Effector CD8-positive, alpha-beta T cell (primary cell): ENCODE data around the gene SH3BGRL3.
"Not testable (repeated sequence)": the region's sequence is repeated elsewhere in the genome, so short reads cannot be mapped to it uniquely, and the experiment has no call there.

Experiments used
- DNase-seq: peaks from one replicate; lab custom pipeline; 2025; lab: John Stamatoyannopoulos, UW
- total RNA-seq, 4 experiments: gene quantifications; one replicate each; lab custom pipeline; 2026; lab: John Stamatoyannopoulos, UW

The SH3BGRL3 gene
- 213 to 268 (median 256) reads per million in 4 experiments for total RNA-seq

DNA sequence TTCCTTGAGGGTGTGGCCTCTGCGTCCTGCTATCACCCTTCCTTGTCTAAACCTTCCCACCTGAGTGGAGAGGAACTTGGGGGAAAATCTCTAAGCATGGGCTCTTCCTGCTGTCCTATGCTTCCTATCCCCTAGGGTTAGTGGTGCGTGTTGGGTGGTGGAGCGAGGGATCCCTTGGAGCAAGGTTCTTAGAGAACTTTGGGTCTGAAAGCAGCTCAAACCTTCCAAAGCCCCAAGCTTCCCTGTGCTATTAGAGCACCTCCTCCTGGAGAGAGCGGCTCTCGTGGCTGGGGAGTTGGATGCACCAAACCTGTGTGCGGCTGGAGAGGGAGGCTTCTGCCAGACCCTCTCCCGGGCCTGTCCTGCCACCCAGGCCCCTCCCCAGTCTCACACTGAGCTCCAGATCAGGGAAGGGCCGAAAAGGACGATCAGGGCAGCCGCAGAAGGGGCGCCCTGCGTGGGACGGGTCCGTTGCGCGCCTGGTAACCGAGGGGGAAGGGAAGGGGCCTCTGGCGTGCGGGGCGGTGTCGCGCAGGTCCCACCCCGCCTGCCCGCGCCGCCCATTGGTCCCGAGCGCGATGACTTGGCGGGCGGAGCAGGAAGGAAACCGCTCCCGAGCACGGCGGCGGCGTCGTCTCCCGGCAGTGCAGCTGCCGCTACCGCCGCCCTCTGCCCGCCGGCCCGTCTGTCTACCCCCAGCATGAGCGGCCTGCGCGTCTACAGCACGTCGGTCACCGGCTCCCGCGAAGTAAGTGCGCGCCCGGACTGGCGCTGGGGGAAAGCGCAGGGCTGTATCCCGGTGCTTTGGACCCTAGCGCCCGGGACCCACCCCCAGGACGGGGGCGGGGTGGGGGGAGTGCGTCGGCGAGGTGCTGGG is at the start of gene SH3BGRL3:
Gene SH3BGRL3, plus strand, starts transcription at position 631 of the 877 bp plus-strand sequence. Its CDS starts 70 bp downstream, at position 701.
- DNase-seq = peak; percentile 72

GRCh38 chr1:26230682-26231081 is 49.2 kb upstream of the SH3BGRL3 start:
- DNase-seq = not testable (repeated sequence)

GRCh38 chr1:26233903-26234643 is 45.8 kb upstream of the SH3BGRL3 start, which contains the start of gene CEP85:
Gene CEP85 (plus strand): TSS chr1:26234200. CDS start chr1:26239784, 5,584 bp downstream.
- peak; percentile 97 for DNase-seq

- no peak for DNase-seq
Observed at GRCh38 chr1:26234644-26235370, 45.1 kb upstream of the SH3BGRL3 start.

DNA sequence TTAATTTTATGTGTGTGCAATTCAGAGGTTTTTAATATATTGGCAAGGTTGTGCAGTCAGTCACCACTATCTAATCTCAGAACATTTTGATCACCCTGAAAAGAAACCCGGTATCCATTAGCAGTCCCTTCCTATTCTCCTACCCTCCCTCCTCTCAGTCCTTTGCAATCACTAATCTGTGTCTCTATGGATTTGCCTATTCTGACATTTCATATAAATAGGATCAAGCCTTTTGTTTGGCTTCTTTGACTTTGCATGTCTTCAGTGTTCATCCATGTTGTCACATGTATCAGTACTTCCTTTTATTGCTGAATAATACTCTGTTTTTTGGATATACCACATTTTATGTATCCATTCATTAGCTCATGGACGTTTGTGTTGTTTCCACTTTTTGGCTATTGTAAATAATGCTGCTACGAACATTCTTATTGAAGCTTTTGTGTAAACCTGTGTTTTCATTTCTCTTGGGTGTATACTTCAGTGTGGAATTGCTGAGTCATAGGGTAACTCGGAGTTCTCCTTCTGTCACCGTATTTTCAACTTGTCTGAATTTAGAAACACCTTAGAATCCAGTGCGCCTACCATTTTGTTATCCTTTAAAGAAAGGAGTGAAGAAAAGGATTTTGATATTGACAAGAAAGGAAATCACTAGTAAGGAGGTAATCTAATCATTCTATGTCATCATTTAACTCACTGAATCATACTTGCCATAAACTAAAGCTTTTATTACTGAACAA is 42.5 kb upstream of the SH3BGRL3 start:
- no peak for DNase-seq

- DNase-seq = no peak
Observed at GRCh38 chr1:26239936-26240335, 40.0 kb upstream of the SH3BGRL3 start.

GRCh38 chr1:26252718-26253117 is 27.2 kb upstream of the SH3BGRL3 start:
- DNase-seq = no peak

- DNase-seq = no peak
Observed at GRCh38 chr1:26254404-26254803, 25.5 kb upstream of the SH3BGRL3 start.

DNA sequence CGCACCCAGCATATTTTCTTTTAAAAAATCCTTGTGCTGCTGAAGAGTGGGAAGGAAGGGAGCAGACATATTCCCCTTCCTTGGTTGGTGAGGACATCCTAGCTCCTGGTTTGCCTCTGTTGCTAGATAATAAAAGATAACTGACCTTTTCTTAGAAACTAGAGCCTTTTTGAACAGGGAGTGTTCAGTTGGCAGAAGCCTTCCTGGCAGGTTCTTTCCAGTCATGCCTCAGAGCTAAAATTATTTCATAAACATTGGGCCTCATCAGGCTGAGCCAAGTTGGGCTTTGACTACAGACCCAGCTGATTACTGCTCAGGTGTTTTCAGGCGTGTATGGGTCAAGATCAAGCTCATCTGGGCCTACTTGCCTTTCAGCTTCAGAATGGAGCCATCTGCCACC is 22.7 kb upstream of the SH3BGRL3 start:
- no peak for DNase-seq

- DNase-seq = no peak
Observed at GRCh38 chr1:26259005-26259404, 20.9 kb upstream of the SH3BGRL3 start.

GRCh38 chr1:26259578-26259977 is 20.3 kb upstream of the SH3BGRL3 start:
- no peak for DNase-seq

- no peak for DNase-seq
Observed at GRCh38 chr1:26263212-26263611, 16.7 kb upstream of the SH3BGRL3 start.

GRCh38 chr1:26265405-26265804 is 14.5 kb upstream of the SH3BGRL3 start:
- DNase-seq = no peak

DNA sequence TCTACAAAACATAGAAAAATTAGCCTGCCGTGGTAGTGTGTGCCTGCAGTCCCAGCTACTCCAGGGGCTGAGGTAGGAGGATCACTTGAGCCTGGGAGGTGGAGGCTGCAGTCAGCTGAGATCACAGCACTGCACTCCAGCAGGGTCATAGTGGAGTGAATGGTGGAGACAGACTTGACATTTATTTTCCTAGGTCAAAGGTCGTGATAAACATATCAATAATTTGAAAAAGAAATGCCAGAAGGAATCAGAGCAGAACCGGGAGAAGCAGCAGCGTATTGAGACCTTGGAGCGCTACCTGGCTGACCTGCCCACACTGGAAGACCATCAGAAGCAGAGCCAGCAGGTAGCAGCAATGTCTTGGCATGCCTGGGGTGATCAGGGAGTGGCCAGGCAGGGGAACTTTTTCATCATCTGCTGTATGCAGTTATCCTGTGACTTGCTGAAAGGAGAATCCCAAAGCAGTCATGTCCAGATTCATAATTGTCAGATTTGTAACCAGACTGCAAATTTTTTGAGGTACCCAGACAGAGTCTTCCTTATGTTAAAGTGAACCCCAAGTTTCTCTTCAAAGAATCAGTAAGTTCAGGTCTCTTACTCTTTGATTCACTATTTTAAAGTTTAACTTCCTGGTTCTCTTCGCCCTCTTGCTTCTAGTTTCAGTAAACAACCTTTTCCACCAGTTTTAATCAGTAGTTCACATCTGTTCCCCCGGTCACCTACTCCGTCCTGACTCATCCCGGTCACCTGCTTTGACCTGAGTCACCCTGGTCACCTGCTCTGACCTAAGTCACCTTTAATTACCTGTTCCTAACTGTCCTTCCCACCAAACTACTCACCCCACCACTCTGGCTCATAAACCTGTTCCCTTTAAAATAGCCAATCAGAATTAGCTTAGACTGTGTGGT is 11.3 kb upstream of the SH3BGRL3 start:
- DNase-seq = no peak

DNA sequence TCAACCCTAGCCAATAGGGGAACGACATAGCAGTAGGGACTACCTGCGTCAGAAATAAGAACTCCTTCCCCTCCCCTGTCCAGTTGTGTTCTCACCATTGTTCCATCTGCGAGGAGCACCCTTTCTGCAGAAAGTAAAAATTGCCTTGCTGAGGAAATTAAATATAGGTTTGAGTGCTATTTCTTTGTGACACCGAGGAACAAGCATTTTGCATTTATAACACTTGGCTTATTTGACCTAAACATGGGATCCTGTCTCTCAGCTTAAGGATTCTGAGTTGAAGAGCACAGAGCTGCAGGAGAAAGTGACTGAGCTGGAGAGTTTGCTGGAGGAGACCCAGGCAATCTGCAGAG is 10.7 kb upstream of the SH3BGRL3 start:
- DNase-seq = no peak

- no peak for DNase-seq
Observed at GRCh38 chr1:26274801-26275425, 5.0 kb upstream of the SH3BGRL3 start.

DNA sequence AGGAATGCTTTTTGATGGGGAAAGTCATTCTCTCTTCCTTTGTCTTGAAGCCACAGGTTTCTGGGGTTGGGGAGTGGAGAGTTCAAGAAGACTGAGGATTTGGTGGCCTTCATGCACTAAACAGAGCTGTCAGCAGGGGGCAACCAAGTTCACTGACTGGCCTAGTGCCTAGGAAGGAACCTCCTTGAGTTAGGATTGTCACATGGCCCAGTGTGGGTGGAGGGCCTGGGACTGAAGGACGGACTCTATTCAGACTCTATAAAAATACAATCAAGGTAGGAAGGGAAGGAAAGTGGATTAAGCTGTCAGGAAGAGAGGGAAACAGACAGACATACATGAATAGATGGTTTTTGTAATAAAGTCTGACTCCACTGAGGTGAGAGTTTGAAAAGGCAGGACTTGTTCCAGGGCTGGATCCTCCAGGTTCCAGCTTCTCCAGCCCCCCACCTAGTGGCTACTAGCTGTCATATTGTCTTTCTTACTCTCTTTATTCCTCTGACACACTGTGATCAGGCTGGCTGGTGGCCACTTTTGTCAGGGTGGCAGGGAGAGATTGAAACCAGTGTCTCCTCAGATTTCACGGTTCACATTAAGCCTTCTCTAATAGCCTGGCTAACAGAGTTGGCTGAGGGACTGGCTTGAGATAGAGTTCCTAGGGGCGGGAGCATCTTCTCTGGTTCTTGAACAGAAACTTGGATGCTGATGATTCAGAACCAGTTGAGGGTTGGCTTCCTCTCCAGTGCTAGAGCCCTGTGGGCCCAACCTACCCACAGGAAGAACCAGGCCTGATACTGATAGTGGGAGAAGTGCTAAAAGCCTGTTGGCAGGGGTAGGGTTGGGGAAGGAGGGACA is 4.1 kb upstream of the SH3BGRL3 start:
- peak; percentile 72 for DNase-seq

DNA sequence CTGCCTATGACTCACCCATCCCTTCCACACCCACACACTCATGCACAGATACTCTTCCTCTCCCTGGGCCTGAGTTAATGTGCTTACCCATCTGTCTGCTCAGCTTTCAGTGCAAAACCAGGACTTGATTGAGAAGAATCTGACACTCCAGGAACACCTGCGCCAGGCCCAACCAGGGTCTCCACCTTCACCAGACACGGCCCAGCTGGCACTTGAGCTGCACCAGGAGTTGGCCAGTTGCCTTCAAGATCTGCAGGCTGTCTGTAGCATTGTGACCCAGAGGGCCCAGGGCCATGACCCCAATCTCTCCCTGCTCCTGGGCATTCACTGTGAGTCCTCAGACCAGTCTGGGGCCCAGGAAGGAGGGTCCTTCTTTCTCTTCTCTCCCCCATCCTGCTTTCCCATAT is 3.5 kb upstream of the SH3BGRL3 start:
- no peak for DNase-seq

GRCh38 chr1:26277261-26277661 is 2.6 kb upstream of the SH3BGRL3 start:
- no peak for DNase-seq
